HS-27A (cell line): ENCODE measurements around the gene SNRPA.
"Not testable (repeated sequence)": the region's sequence is repeated elsewhere in the genome, so short reads cannot be mapped to it uniquely, and the experiment has no call there.

ENCODE experiments used
- DNase-seq: peaks from one replicate; pipeline ENCODE4 v3.0.0-alpha.2; 2012; ENCODE audit warnings: low read depth, missing footprints

SNRPA gene

GRCh38 chr19:40721936-40722661, 28.9 kb upstream of the SNRPA start:
- no peak for DNase-seq

GRCh38 chr19:40723661-40724254, 27.2 kb upstream of the SNRPA start:
- DNase-seq = no peak

- DNase-seq = no peak
Observed at GRCh38 chr19:40724315-40724714, 26.7 kb upstream of the SNRPA start.

- no peak for DNase-seq
Observed at GRCh38 chr19:40724855-40725254, 26.1 kb upstream of the SNRPA start.

GRCh38 chr19:40726279-40726678, 24.7 kb upstream of the SNRPA start:
- DNase-seq = no peak

- not testable (repeated sequence) for DNase-seq
Observed at GRCh38 chr19:40730065-40730464, 20.9 kb upstream of the SNRPA start.

- not testable (repeated sequence) for DNase-seq
Observed at GRCh38 chr19:40732304-40732703, 18.7 kb upstream of the SNRPA start.

GRCh38 chr19:40733149-40733548, 17.9 kb upstream of the SNRPA start:
- DNase-seq = no peak

GRCh38 chr19:40735013-40735771, 15.8 kb upstream of the SNRPA start:
- no peak for DNase-seq

- DNase-seq = no peak
Observed at GRCh38 chr19:40736661-40737060, 14.3 kb upstream of the SNRPA start.

- no peak for DNase-seq
Observed at GRCh38 chr19:40737102-40737644, 13.8 kb upstream of the SNRPA start.

- DNase-seq = no peak
Observed at GRCh38 chr19:40739030-40739839, 11.8 kb upstream of the SNRPA start.

- DNase-seq = no peak
Observed at GRCh38 chr19:40739871-40740703, 10.9 kb upstream of the SNRPA start.

GRCh38 chr19:40740747-40741146, 10.3 kb upstream of the SNRPA start:
- DNase-seq = no peak

GRCh38 chr19:40741527-40742390, 9.2 kb upstream of the SNRPA start:
- DNase-seq = no peak

GRCh38 chr19:40742477-40742876, 8.5 kb upstream of the SNRPA start:
- DNase-seq = no peak

- no peak for DNase-seq
Observed at GRCh38 chr19:40742886-40743285, 8.1 kb upstream of the SNRPA start.

GRCh38 chr19:40743926-40744325, 7.1 kb upstream of the SNRPA start:
- DNase-seq = no peak

GRCh38 chr19:40744554-40745401, 6.2 kb upstream of the SNRPA start:
- no peak for DNase-seq
